Lower leg skin (tissue), 3 donors: ENCODE data around the gene AEBP1.

Experiments
- CTCF ChIP-seq, 3 donors: fragments of 450-650 bp; IDR thresholded peaks; one replicate each; pipeline ENCODE4 v1.5.1; 2016; ENCODE audit warnings: antibody characterized with exemption in 3 of 3, mild to moderate bottlenecking in 3 of 3, moderate library complexity in 2 of 3
- POLR2A ChIP-seq, 2 donors: fragments of 450-650 bp; IDR thresholded peaks; one replicate each; pipeline ENCODE4 v1.6.1; 2016 to 2017; ENCODE audit warnings: antibody characterized with exemption in 2 of 2, mild to moderate bottlenecking in 1 of 2, moderate library complexity in 1 of 2

- TF ChIP-seq CTCF (IDR thresholded peaks at IDR 0.05) (no peak), POLR2A (IDR thresholded peaks at IDR 0.05) (no peak)
Measured at GRCh38 chr7:44085546-44085945, 18.6 kb upstream of the AEBP1 start.
